HFF-Myc (cell line): ENCODE data around the gene SCARF1.
"Not testable (repeated sequence)": the region's sequence is repeated elsewhere in the genome, so short reads cannot be mapped to it uniquely, and the experiment has no call there.

Experiments used
- DNase-seq: peaks from one replicate; pipeline ENCODE4 v3.0.0-alpha.2; 2011; ENCODE audit warnings: low read depth; ENCODE audit errors: extremely low read depth
- H3K4me3 ChIP-seq: replicated peaks from 2 replicates; pipeline ENCODE4 v1.5.1; 2011; ENCODE audit warnings: low read depth, mild to moderate bottlenecking, control low read depth, low read length
- CTCF ChIP-seq: IDR thresholded peaks from 2 replicates; pipeline ENCODE4 v1.5.1; 2012; ENCODE audit warnings: mild to moderate bottlenecking, low read depth, low read length, control low read depth; ENCODE audit errors: missing control alignments

Gene SCARF1

GRCh38 chr17:1683459-1683858 is 37.9 kb upstream of the SCARF1 start:
- no peak for TF ChIP-seq CTCF
- no peak for DNase-seq
- peak overlapping the region; percentile 86 for H3K4me3 ChIP-seq

- H3K4me3 ChIP-seq = no peak overlapping the region
- TF ChIP-seq CTCF = no peak
- DNase-seq = no peak
Measured at GRCh38 chr17:1676401-1676800, 30.9 kb upstream of the SCARF1 start.

GRCh38 chr17:1673041-1673785 is 27.7 kb upstream of the SCARF1 start:
- DNase-seq = no peak
- no peak overlapping the region for H3K4me3 ChIP-seq
- TF ChIP-seq CTCF = no peak

- not testable (repeated sequence) for H3K4me3 ChIP-seq, DNase-seq
Measured at GRCh38 chr17:1663934-1664333, 18.4 kb upstream of the SCARF1 start.

GRCh38 chr17:1661045-1661444 is 15.5 kb upstream of the SCARF1 start:
- TF ChIP-seq CTCF = no peak
- no peak overlapping the region for H3K4me3 ChIP-seq
- no peak for DNase-seq

GRCh38 chr17:1658100-1658499 is 12.6 kb upstream of the SCARF1 start:
- DNase-seq = no peak
- H3K4me3 ChIP-seq = no peak overlapping the region
- TF ChIP-seq CTCF = no peak

GRCh38 chr17:1653735-1654134 is 8.2 kb upstream of the SCARF1 start:
- no peak overlapping the region for H3K4me3 ChIP-seq
- no peak for DNase-seq
- TF ChIP-seq CTCF = no peak

GRCh38 chr17:1652794-1653193 is 7.3 kb upstream of the SCARF1 start:
- DNase-seq, H3K4me3 ChIP-seq: not testable (repeated sequence)
